ENCODE measurements around the gene KANSL1. TPM values are rescaled to one million over a fixed set of nuclear protein-coding genes. Genes with fewer than 3 reads are reported as not detected.
A peak's percentile ranks its signal among the peaks of the same experiment; 100 is the strongest.
"Not testable (repeated sequence)": the region's sequence is repeated elsewhere in the genome, so short reads cannot be mapped to it uniquely, and the experiment has no call there.

The KANSL1 gene
- total RNA-seq, 1 donor from 2014 or later = 190 TPM

- DNase-seq (ENCODE audit: low spot score) = no peak
Observed at GRCh38 chr17:46023783-46024388, 169.3 kb downstream of the KANSL1 start.

GRCh38 chr17:46023366-46023765, 169.9 kb downstream of the KANSL1 start:
- not testable (repeated sequence) for DNase-seq (ENCODE audit: low spot score)

- DNase-seq (ENCODE audit: low spot score) = no peak
Observed at GRCh38 chr17:46020998-46021397, 172.2 kb downstream of the KANSL1 start.

DNA sequence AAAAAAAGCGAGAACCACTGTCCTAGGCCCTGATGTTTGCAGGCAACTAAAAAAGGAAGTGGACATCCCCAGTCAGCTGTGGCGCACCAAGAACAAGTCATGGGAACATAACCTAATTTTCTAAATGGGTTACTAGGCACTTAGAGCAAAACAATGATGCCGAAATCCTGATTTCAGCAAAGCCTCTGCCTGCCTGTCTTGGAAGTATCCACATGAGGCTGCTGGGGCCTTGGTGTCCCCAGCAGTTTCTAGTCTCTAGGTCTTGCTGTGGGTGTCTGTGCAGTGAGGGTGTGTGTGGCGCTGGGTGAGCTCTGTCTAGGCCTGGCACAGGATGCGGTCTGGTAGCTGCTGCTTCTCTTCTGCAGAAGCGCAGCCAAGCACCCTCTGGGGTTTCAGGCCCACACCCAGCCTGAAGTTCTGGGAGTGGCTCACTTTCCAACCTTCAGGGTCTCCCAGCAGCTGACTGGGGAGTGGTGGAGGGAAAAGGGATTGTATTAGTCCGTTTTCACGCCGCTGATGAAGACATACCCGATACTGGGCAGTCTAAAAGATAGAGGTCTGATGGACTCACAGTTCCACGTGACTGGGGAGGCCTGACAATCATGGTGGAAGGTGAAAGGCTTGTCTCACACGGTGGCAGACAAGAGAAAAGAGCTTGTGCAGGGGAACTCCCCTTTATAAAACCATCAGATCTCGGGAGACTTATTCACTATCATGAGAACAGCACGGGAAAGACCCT, 173.0 kb downstream of the KANSL1 start:
- no peak for DNase-seq (ENCODE audit: low spot score)

DNA sequence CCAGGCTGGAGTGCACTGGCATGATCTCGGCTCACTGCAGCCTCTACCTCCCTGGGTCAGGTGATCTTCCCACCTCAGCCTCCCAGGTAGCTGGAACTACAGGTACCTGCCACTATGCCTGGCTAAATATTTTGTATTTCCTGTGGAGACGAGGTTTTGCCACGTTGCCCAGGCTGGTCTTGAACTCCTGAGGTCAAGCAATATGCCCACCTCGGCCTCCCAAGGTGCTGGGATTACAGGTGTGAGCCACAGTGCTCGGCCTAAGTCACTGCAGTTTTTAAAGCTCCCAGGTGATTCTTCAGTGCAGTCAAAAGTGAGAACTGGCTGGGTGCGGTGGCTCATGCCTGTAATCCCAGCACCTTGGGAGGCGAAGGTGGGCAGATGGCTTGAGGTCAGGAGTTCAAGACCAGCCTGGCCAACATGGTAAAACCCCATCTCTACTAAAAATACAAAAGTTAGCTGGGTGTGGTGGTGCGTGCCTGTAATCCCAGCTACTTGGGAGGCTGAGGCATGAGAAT, 173.8 kb downstream of the KANSL1 start:
- not testable (repeated sequence) for DNase-seq (ENCODE audit: low spot score)

DNA sequence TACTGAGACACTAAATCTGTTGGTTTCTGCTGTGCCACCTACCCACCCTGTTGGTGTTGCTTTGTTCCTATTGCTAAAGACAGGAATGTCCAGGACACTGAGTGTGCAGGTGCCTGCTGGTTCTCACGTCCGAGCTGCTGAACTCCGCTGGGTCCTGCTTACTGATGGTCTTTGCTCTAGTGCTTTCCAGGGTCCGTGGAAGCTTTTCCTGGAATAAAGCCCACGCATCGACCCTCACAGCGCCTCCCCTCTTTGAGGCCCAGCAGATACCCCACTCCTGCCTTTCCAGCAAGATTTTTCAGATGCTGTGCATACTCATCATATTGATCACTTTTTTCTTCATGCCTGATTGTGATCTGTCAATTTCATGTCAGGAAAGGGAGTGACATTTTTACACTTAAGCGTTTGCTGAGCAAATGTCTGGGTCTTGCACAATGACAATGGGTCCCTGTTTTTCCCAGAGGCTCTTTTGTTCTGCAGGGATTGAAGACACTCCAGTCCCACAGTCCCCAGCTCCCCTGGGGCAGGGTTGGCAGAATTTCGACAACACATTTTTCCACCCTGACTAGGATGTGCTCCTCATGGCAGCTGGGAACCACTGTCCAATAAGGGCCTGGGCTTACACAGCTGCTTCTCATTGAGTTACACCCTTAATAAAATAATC, 179.6 kb downstream of the KANSL1 start:
- no peak for DNase-seq (ENCODE audit: low spot score)

- no peak for DNase-seq (ENCODE audit: low spot score)
Observed at GRCh38 chr17:46013127-46013501, 180.1 kb downstream of the KANSL1 start.

- no peak for DNase-seq (ENCODE audit: low spot score)
Observed at GRCh38 chr17:46012506-46013079, 180.6 kb downstream of the KANSL1 start.

DNA sequence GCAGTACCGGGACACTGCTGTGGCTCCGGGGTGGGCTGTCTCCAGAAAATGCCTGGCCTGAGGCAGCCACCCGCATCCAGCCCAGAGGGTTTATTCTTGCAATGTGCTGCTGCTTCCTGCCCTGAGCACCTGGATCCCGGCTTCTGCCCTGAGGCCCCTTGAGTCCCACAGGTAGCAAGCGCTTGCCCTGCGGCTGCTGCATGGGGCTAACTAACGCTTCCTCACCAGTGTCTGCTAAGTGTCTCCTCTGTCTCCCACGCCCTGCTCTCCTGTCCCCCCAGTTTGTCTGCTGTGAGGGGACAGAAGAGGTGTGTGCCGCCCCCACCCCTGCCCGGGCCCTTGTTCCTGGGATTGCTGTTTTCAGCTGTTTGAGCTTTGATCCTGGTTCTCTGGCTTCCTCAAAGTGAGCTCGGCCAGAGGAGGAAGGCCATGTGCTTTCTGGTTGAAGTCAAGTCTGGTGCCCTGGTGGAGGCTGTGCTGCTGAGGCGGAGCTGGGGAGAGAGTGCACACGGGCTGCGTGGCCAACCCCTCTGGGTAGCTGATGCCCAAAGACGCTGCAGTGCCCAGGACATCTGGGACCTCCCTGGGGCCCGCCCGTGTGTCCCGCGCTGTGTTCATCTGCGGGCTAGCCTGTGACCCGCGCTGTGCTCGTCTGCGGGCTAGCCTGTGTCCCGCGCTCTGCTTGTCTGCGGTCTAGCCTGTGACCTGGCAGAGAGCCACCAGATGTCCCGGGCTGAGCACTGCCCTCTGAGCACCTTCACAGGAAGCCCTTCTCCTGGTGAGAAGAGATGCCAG, 181.3 kb downstream of the KANSL1 start:
- no peak for DNase-seq (ENCODE audit: low spot score)

- DNase-seq (ENCODE audit: low spot score) = no peak
Observed at GRCh38 chr17:46010597-46011186, 182.5 kb downstream of the KANSL1 start.

- no peak for DNase-seq (ENCODE audit: low spot score)
Observed at GRCh38 chr17:46009681-46010596, 183.3 kb downstream of the KANSL1 start.

DNA sequence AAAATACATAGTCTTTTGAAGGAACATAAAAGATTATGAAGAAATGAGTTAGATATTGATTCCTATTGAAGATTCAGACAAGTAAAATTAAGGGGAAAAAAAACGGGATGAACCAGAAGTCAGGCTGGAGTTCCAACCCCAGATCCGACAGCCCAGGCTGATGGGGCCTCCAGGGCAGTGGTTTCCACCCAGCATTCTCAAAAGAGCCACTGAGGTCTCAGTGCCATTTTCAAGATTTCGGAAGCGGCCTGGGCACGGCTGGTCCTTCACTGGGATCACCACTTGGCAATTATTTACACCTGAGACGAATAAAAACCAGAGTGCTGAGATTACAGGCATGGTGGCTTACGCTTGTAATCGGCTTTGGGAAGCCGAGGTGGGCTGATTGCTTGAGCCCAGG, 184.6 kb downstream of the KANSL1 start:
- no peak for DNase-seq (ENCODE audit: low spot score)

- no peak for DNase-seq (ENCODE audit: low spot score)
Observed at GRCh38 chr17:46007461-46007965, 185.7 kb downstream of the KANSL1 start.

GRCh38 chr17:46006082-46006481, 187.1 kb downstream of the KANSL1 start:
- not testable (repeated sequence) for DNase-seq (ENCODE audit: low spot score)

DNA sequence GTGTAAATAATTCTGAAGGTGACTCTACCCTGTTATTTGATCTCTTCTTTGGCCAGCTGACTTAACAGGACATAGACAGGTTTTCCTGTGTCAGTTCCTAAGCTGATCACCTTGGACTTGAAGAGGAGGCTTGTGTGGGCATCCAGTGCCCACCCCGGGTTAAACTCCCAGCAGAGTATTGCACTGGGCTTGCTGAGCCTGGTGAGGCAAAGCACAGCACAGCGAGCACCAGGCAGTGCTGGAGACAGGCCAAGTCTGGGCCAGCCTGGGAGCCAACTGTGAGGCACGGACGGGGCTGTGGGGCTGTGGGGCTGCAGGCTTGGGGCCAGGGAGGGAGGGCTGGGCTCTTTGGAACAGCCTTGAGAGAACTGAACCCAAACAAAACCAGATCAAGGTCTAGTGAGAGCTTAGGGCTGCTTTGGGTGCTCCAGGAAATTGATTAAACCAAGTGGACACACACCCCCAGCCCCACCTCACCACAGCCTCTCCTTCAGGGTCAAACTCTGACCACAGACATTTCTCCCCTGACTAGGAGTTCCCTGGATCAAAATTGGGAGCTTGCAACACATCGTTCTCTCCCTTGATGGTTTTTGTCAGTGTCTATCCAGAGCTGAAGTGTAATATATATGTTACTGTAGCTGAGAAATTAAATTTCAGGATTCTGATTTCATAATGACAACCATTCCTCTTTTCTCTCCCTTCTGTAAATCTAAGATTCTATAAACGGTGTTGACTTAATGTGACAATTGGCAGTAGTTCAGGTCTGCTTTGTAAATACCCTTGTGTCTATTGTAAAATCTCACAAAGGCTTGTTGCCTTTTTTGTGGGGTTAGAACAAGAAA, 189.1 kb downstream of the KANSL1 start:
- no peak for DNase-seq (ENCODE audit: low spot score)

- no peak for DNase-seq (ENCODE audit: low spot score)
Observed at GRCh38 chr17:46002973-46003316, 190.3 kb downstream of the KANSL1 start.

DNA sequence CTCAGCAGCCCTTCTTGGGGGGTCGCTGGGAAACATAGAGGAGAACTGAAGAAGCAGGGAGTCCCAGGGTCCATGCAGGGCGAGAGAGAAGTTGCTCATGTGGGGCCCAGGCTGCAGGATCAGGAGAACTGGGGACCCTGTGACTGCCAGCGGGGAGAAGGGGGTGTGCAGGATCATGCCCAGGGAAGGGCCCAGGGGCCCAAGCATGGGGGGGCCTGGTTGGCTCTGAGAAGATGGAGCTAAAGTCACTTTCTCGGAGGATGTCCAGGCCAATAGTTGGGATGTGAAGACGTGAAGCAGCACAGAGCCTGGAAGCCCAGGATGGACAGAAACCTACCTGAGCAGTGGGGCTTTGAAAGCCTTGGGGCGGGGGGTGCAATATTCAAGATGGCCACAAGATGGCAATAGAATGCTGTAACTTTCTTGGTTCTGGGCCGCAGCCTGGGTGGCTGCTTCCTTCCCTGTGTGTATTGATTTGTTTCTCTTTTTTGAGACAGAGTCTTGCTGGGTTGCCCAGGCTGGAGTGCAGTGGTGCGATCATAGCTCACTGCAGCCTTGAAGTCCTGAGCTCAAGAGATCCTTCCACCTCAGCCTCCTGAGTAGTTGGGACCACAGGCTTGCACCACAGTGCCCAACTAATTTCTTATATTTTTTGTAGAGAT, 190.8 kb downstream of the KANSL1 start:
- DNase-seq (ENCODE audit: low spot score) = peak; percentile 85

Measured in ureter (tissue), 1 donor.